Limb (tissue), 2 donors: ENCODE data around the gene ADARB2.

Experiments
- DNase-seq, 2 donors: peaks; one replicate each; pipeline ENCODE4 v3.0.0-alpha.2; 2016; ENCODE audit errors: extremely low spot score in 2 of 2

The ADARB2 gene

DNA sequence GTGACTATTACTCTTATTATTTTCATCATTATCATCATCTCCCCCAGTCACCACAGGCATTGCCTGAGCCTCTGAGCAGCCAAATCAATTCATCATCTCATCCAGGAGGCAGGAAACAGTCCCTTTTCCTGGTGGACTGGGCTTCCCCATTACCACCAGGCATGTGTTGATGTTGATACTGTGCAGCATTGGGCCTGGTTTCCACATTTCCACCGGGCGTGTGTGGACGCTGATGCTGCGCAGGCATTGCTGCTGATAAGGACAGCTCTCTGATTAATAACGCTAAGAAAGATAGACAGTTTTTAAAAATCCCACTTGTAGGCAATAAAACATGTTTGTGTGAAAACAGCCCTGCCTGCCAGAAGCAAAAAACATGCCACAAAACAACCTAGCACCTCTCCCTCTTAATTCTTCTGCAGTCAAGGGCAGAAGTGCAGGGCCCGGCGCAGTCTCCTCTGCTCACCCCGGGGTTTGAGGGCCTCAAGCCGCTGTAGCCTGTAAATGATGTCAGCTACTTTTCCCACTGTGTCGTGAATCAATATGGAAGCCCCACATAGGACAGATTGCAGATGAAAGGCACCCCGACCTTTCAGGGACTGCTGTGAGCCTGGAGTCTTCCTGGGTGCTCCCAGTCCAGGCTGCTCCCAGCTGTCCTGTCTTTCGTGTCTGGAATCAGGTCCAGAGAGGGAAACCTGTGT lies 465.1 kb downstream of the ADARB2 start:
- DNase-seq: no peak

DNA sequence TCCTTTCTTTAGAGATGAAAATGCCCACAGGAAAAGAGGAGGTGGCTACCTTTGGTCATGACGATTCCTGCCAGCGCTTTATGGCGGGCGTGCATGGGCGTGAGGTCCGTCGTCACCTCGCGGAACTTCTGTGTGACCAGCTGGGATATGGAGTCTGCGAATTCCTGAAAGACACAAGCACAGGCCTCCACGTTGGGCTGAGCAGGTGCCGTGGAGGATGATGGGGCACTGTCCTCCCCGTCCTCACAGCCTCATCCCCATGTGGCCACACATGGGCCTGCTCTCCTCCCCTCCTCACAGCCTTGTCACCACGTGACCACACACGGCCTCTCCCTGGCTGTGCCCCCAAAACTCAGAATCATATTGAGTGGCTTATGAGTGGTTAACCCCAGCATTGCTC lies 466.4 kb downstream of the ADARB2 start:
- DNase-seq: no peak

DNA sequence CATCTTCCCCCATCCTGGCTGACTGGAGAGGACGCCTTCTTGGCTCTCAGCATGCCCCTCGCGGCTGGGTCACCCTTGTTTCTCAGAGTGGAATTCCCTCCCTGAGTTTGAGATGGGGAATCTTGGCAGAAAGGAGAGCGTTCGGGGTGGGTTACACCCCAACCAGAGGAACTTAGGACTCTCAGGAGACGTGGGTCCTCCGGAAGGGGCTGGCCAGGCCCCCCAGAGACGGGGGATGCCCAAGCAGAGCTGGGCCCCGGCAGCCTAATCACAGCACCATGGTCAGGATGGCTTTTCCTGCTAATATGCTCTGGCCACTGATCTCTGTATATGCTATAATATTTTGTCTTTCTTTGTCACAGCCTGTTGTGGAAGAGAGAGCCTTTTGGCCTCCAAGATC lies 466.8 kb downstream of the ADARB2 start:
- no peak for DNase-seq

GRCh38 chr10:1268831-1269230 lies 468.5 kb downstream of the ADARB2 start:
- DNase-seq: no peak

GRCh38 chr10:1267568-1267967 lies 469.8 kb downstream of the ADARB2 start:
- DNase-seq: no peak

DNA sequence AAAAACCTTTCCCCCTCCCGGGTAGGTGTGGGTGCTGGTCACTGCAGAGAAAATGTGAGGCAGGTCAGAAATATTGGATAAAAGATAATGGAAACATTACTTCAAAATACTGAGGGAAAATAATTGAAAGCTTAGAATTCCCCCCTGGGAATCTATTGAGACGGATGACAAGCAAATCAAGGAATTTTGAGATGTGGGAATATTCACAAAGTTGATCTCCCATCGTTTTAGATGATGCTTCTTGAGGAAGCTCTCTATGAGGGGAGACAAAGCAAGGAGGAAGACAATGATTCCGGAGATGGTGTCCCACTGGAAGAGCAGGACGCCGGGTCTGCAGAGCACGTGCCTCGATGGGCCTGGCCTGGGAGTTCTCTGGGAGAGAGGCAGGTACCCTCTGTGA lies 470.2 kb downstream of the ADARB2 start:
- DNase-seq: no peak

- no peak for DNase-seq
Measured at GRCh38 chr10:1266033-1266802, 471.1 kb downstream of the ADARB2 start.

GRCh38 chr10:1264001-1264400 lies 473.3 kb downstream of the ADARB2 start:
- no peak for DNase-seq

DNA sequence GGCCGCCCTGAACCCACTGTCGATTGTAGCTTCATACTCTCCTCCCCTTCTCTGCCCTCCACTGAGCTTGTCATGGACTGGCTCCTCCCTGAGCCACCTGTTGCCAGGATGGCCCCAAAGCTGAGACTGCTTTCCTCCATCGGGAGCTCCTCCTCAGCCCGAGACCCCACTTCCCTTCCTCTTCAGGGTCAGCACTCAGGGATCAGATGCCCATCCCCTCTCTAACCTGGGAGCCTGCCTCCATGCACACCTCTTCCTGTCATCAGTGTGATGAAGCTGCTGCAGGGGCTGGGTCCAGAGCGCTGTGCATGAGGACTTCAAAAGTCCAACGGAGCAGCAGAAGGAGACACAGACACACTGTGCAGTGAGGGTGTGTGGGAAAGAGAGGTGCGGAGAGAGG lies 480.1 kb downstream of the ADARB2 start:
- DNase-seq: no peak

DNA sequence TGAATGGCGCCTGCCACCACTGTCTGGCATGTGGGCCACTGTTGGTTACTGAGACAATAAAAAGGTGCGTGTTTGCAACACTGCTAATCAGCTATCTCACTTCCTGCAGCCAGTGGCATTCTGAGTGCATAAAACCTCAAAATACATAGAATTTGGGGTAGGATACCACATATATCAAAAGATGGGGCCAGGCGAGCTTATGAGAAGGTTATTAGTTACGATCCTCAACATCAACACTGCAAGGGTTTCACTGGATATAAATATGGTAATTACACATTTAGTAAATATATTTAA lies 480.9 kb downstream of the ADARB2 start:
- no peak for DNase-seq

- no peak for DNase-seq
Measured at GRCh38 chr10:1255600-1256431, 481.5 kb downstream of the ADARB2 start.

- no peak for DNase-seq
Measured at GRCh38 chr10:1255118-1255517, 482.2 kb downstream of the ADARB2 start.

DNA sequence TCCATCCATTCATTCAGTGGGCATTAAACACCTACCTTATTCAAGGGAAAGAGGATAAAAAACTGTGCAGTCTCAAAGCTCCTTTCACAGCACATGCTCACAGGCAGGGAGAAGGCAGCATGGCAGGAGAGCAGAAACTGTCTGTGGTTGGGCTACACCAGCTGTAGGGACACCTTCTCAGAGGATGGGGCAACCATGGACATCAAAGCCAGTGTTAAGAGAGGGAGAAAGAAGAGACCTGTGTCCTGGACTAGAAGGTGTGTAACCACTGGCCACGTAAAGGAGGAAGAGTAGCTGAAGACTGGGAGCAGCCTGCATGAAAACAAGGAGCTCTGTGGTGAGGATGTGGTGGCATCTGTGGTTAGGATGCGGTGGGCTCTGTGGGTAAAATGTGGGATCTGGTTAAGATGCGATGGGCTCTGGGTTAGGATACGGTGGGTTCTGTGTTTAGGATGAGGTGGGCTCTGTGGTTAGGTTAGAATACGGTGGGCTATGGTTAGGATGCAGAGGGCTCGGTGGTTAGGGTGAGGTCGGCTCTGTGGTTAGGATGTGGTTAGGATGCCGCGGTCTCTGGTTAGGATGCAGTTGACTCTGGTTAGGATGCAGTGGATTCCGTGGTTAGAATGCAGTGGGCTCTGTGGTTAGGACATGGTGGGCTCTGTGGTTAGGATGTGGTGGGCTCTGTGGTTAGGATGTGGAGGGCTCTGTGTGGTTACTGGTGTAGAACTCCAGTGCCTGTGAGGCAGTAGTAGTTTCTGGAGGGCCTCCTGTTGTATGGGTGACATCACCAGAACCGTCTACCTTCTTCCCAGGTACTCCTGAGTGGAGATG lies 483.6 kb downstream of the ADARB2 start:
- no peak for DNase-seq

GRCh38 chr10:1251769-1252168 lies 485.6 kb downstream of the ADARB2 start:
- DNase-seq: no peak

- DNase-seq: peak in 1 of 2 donors; percentile 52
Measured at GRCh38 chr10:1249142-1249920, 488.0 kb downstream of the ADARB2 start.

DNA sequence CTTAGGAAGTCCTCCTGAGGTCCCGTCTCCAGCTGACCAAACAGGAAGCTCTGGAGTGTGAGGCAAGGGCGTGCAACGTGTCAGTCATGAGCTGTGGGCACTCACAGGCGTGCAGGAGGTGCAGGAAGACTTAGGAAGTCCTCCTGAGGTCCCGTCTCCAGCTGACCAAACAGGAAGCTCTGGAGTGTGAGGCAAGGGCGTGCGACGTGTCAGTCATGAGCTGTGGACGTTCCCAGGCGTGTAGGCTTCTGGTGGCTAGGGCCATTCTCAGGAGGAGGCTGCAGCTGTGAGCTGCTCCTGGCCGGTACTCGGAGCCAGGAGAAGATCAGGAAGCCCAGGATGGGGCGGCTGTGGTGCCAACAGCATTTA lies 489.1 kb downstream of the ADARB2 start:
- DNase-seq: peak in 1 of 2 donors; percentile 26

DNA sequence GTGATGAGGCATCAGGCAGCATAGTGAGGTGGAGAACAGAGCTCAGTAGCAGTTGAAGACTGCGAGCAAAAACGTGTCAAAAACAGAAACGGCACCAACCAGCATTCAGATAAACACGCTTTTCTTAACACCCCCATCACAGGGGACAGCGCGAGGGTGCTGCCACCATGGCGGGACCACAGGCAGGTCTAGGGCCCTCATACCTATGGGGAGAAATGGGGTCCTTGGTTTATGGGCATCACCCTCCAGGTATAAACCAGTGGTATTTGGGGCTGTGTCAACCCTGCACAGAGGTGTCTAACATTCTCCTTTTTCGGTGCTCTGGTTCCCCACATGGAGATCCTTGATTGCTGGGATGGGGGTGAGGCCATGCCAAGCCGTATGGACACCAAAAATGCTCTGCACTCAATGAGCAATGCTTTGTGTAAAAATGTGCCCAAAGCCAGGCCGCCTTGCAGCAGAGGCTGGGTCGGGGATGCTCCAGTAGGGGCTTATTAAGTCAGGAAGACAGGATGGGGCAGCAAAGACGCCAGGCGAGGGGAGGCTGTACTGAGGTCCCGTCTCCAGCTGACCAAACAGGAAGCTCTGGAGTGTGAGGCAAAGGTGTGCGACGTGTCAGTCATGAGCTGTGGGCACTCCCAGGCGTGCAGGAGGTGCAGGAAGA lies 489.6 kb downstream of the ADARB2 start:
- DNase-seq: no peak

GRCh38 chr10:1244493-1244892 lies 492.8 kb downstream of the ADARB2 start:
- DNase-seq: no peak

- peak in 1 of 2 donors; percentile 28 for DNase-seq
Measured at GRCh38 chr10:1243486-1244234, 493.7 kb downstream of the ADARB2 start.

GRCh38 chr10:1242975-1243374 lies 494.4 kb downstream of the ADARB2 start:
- DNase-seq: no peak
